Neural progenitor cell (in vitro differentiated cells): ENCODE results near the gene ABI3BP.

Experiments
- EZH2 ChIP-seq: fragments of 200-600 bp; sonication (generic); IDR thresholded peaks from 2 replicates; pipeline ENCODE4 v1.6.1; 2017; ENCODE audit warnings: antibody characterized with exemption, mild to moderate bottlenecking, moderate library complexity
- EZH2phosphoT487 ChIP-seq: fragments of 200-600 bp; sonication (generic); IDR thresholded peaks from 2 replicates; pipeline ENCODE4 v1.6.1; 2017; ENCODE audit warnings: antibody characterized with exemption
- TF ChIP-seq, protein P1 (sequence below): fragments of 200-600 bp; sonication (generic); IDR thresholded peaks from 2 replicates; pipeline ENCODE4 v1.5.1; 2017; ENCODE audit warnings: antibody characterized with exemption, mild to moderate bottlenecking

DNA sequence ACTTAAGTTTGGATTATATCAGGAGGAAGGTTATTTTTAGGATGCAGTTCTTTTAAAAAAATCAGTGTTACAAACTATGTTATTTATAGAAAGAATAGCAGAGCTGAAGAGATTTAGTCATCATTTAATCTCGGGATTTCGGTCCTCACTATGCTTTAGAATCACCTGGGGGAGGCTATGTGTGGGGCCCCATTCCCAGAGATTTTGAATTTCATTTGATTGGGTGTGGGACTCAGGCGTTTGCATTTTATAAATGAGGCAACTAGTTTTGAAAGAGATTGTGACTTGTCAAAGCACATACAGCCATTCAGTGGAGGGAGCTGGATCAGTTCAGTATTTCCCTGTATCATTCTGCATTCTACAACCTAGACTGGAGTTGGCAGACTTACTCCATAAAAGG lies 247.1 kb downstream of the ABI3BP start:
- TF ChIP-seq, protein P1, sequence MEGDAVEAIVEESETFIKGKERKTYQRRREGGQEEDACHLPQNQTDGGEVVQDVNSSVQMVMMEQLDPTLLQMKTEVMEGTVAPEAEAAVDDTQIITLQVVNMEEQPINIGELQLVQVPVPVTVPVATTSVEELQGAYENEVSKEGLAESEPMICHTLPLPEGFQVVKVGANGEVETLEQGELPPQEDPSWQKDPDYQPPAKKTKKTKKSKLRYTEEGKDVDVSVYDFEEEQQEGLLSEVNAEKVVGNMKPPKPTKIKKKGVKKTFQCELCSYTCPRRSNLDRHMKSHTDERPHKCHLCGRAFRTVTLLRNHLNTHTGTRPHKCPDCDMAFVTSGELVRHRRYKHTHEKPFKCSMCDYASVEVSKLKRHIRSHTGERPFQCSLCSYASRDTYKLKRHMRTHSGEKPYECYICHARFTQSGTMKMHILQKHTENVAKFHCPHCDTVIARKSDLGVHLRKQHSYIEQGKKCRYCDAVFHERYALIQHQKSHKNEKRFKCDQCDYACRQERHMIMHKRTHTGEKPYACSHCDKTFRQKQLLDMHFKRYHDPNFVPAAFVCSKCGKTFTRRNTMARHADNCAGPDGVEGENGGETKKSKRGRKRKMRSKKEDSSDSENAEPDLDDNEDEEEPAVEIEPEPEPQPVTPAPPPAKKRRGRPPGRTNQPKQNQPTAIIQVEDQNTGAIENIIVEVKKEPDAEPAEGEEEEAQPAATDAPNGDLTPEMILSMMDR = no peak
- no peak for TF ChIP-seq EZH2phosphoT487
- TF ChIP-seq EZH2 = no peak
